Measurements from ENCODE around the gene ASB5.
"Not testable (repeated sequence)": the region's sequence is repeated elsewhere in the genome, so short reads cannot be mapped to it uniquely, and the experiment has no call there.

DNA sequence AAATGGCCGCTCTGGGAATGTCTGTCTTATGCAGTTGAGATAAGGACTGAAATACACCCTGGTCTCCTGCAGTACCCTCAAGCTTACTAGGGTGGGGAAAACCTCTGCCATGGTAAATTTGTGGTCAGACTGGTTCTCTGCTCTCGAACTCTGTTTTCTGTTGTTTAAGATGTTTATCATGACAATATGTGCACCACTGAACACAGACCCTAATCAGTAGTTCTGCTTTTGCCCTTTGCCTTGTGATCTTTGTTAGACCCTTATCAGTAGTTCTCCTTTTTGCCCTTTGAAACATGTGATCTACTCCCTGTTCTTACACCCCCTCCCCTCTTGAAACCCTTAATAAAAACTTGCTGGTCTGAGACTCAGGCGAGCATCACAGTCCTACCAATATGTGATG is 56.7 kb downstream of the ASB5 start:
- TF ChIP-seq POLR2AphosphoS5, POLR2A (IDR thresholded peaks at IDR 0.05): not testable (repeated sequence)
- TF ChIP-seq, protein P1, sequence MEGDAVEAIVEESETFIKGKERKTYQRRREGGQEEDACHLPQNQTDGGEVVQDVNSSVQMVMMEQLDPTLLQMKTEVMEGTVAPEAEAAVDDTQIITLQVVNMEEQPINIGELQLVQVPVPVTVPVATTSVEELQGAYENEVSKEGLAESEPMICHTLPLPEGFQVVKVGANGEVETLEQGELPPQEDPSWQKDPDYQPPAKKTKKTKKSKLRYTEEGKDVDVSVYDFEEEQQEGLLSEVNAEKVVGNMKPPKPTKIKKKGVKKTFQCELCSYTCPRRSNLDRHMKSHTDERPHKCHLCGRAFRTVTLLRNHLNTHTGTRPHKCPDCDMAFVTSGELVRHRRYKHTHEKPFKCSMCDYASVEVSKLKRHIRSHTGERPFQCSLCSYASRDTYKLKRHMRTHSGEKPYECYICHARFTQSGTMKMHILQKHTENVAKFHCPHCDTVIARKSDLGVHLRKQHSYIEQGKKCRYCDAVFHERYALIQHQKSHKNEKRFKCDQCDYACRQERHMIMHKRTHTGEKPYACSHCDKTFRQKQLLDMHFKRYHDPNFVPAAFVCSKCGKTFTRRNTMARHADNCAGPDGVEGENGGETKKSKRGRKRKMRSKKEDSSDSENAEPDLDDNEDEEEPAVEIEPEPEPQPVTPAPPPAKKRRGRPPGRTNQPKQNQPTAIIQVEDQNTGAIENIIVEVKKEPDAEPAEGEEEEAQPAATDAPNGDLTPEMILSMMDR (IDR thresholded peaks at IDR 0.05), result not testable (repeated sequence)

Data from stomach (tissue), 4 donors.